Activated CD4-positive, alpha-beta T cell treated with anti-CD3 and anti-CD28 coated beads, Interleukin-2, Interleukin-6, amounts not matched to agents 100 ng/mL and 50 ng/mL, durations not matched to agents 16 hours and 8 hours (primary cell): ENCODE data around the gene KRTAP22-2.

Experiments used
- DNase-seq: peaks from one replicate; pipeline ENCODE4 v3.0.0-alpha.2; 2020

Gene KRTAP22-2

DNA sequence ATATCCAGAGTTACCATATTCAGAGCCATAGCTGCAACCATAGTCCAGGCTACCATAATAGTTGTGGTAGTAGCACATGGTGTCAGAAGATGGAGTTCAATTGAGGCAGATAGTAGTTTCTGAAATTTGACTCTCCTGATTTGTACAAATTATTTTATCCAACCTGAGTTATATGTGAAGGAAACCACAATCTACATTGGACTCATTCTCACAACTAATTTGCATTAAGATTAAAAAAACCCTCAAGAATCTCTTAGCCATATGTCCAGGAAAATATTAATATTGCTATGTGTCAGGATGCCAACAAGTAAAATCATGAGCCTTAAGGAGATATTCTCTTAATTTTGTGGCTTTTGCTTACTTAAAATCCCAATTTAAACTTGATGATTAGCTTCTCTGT lies at the start of gene KRTAP22-2:
Gene KRTAP22-2 (minus strand): TSS at position 101 of the 400 bp plus-strand sequence.
- no peak for DNase-seq

GRCh38 chr21:30638686-30639085 lies 48.5 kb upstream of the KRTAP22-2 start:
- no peak for DNase-seq

DNA sequence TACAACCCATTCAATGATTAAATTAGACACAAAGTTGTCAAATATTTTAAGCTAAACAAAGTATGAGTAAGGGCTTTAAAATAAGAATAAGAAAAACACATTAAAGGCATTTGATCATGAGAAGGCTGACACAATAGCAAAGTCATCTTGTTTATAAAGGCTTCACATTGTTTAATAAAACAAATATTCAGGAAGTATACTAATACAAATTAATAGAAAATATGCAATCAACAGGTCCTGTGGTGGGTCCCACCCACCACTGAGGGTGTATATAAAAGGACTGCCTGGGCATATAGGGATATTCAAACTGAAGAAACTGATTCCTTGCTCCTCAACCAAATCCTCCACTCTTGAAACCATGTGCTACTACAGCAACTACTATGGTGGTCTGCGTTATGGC lies 44.7 kb upstream of the KRTAP22-2 start, which contains the start of gene KRTAP20-2:
Gene KRTAP20-2 (plus strand): TSS at position 301 of the 400 bp plus-strand sequence. CDS start 58 bp downstream, at position 359.
- DNase-seq = no peak

GRCh38 chr21:30629200-30629599 lies 39.0 kb upstream of the KRTAP22-2 start:
- DNase-seq = no peak

GRCh38 chr21:30628109-30628508 lies 37.9 kb upstream of the KRTAP22-2 start:
- no peak for DNase-seq

DNA sequence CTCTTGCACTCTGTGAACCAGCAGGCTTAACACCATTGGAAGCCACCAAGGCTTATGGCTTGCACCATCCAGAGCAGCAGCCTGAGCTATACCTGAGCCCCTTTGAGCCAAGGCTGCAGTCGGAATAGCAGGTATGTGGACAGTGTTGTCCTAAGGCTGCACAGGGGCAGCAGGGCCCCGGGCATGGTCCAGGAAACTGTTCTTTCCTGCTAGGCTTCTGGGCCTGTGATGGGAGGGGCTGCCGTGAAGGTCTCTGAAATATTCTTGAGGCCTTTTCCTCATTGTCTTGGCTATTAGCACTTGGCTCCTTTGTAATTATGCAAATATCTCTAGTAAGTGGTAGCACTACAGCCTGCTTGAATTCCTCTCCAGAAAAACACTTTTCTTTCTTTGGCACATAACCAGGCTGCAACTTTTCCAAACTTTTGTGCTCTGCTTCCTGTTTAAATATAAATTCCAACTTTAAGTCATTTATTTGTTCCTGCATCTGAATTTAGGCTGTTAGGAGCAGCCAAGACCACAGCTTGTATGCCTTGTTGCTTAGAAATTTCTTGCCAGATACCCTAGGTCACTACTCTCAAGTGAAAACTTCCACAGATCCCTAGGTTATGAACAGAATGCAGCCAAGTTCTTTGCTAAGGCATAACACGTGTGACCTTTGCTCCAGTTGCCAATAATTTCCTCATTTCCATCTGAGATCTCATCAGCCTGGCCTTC lies 35.4 kb upstream of the KRTAP22-2 start:
- no peak for DNase-seq

DNA sequence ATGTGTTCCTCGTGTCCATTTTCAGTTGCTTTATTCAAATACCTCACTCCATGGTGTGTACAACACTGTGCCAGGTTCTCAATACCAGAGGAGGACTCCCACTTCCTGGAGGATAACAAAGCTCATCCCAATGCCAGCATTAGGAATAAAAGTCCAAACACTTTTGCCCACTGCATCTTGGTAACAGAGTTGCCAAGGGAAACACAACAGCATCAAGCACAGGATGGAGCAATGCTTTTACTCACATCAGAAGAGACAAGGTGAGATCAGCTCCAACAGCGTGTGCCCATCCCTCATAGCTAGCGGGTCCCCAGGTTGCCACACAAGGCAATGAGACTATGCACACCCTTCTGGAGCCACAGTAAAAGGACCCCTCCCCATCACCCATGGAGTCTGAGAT lies 33.2 kb upstream of the KRTAP22-2 start:
- no peak for DNase-seq

DNA sequence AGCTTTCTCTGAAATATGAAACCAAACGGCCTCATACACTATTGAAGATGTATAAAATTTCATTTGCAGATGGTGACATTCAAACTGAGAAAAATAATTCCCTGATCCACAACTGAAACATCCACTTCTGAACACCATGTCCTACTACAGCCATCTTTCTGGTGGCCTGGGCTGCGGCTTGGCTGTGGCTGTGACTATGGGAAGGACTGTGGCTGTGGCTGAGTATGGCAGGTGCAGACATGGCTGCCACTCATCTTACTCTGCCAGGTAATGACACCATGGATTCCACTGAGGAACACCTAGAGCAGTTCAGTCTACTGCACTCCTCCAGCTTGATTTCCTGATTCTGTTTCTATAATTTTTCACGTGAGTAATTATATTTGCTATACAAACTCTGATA lies 30.3 kb upstream of the KRTAP22-2 start, which contains the start of gene KRTAP20-4:
Gene KRTAP20-4 (plus strand): TSS at position 106 of the 400 bp plus-strand sequence.
- DNase-seq = no peak

DNA sequence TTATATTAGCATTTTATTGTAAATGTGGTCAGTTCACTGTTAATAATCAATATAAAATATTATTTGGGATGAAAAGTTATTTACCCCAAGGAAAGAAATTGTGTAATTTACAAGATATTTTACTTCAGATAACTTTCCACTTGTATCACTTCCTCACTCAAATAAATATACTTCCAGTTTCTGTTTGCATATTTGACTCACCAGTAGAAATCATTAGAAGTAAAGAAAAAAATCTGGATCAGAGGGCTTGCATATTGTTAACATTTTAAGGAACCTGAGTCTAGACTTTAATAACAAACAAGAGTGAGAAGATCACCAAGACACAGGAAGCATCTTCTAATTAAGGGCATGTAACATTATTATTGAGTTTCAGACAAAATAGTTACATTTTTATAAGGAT lies 29.9 kb upstream of the KRTAP22-2 start:
- DNase-seq = no peak

DNA sequence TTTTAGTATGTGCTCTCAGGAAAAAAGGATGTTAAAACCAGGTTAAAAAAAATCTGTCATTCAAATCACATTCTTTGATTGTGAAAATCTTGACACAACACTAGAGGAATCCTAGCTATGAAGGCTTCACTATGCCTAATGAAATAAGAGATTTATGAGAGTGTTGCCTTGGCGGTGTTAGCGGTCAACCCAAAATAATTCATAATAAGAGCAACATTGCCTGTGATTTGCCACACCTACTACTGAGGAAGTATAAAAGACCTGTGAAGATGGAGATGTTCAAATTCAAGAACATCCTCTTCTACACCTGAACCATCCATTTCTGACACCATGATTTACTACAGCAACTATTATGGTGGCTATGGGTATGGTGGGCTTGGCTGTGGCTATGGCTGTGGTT lies 25.9 kb upstream of the KRTAP22-2 start, which contains the start of gene KRTAP20-1:
Gene KRTAP20-1 (plus strand): TSS at position 301 of the 400 bp plus-strand sequence. CDS start 30 bp downstream, at position 331.
- DNase-seq = no peak

GRCh38 chr21:30615199-30615598 lies 25.0 kb upstream of the KRTAP22-2 start:
- no peak for DNase-seq

- DNase-seq = no peak
These were observed 23.6 kb upstream of the KRTAP22-2 start, which contains the start of gene KRTAP6-1 for GRCh38 chr21:30613836-30614235. TSS of gene KRTAP6-1 (minus strand) at chr21:30613930. CDS start at chr21:30613904, 26 bp downstream.

DNA sequence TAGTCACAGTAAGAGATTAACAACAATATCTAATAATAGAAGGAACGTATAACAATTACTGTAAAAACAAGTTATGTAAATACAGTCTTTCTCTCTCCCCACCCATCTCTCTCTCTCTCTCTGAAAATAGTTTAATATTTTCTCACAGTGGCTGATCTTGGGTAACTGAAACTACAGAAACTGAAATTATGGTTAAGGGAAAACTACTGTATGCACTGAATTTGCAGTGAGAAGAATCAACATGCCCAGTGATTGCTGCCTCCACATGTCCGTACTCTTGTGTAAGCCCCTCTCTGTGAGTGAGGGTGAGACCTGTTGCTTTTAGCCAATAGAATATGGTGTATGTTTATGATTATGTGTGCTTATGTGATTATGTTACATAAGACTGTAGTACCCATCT lies 21.9 kb upstream of the KRTAP22-2 start:
- no peak for DNase-seq

DNA sequence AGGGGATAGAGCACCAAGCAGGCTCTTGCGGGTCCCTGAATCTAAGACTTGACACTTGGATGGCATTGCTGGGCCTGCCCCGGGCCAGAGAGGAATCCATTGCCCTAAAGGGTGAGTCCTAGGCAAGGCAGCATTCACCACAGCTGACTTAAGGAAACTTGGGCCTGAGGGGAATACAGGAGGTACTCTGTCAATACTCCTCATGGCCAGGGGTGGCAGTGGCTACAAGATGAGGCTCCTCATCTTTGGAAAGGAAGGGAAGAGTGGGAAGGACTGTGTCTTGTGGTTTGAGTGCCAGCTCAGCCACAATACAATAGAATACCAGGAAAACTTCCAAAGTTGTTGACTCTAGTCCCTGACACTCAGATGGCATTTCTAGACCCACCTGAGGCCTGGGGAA lies 15.8 kb upstream of the KRTAP22-2 start:
- DNase-seq = no peak

DNA sequence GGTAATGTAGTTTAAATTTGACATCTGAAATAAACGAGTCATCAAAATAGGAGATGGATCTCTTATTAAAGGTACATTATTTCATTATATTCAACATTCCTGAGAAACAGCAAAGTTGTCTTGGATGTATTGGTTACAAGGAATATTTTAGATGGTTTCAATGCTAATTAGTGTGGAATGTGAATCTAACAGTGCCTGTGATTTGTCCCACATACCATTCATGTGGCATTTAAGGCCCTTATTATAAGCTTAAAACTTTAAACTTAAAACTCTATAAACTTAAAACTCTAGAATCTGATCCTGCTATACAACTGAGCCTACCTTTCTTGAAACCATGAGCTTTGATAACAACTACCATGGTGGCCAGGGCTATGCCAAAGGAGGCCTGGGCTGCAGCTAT lies 10.6 kb upstream of the KRTAP22-2 start, which contains the start of gene KRTAP22-1:
Gene KRTAP22-1 (plus strand): TSS at position 301 of the 400 bp plus-strand sequence.
- DNase-seq = no peak

DNA sequence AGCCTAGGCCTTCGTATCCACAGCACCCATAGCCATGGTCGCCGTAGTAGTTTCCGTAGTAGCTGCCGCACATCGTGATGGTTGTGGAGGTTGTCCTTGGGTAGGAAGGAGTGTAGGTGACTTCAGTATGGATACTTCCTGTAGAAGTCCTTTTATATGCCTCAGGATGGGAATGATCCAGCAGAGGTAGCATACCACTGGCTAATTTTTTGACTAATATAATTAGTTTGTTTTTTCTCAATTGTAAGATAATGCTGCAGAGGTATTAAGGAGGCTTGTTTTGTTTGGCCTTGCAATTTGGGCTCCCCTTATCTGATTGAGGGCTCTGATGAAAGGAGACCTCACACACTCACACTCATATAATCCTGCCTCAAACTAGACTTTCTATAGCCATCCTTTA lies 8.6 kb upstream of the KRTAP22-2 start, which contains the start of gene KRTAP6-2:
Gene KRTAP6-2 (minus strand): TSS at position 101 of the 400 bp plus-strand sequence. CDS start 28 bp downstream, at position 73.
- no peak for DNase-seq

GRCh38 chr21:30592140-30592539 lies 1.9 kb upstream of the KRTAP22-2 start, which contains the start of gene KRTAP6-3:
TSS of gene KRTAP6-3 (plus strand) at chr21:30592440. CDS start at chr21:30592446, 6 bp downstream.
- no peak for DNase-seq

- no peak for DNase-seq
These were observed 7.3 kb downstream of the KRTAP22-2 start for GRCh38 chr21:30582870-30583269.

DNA sequence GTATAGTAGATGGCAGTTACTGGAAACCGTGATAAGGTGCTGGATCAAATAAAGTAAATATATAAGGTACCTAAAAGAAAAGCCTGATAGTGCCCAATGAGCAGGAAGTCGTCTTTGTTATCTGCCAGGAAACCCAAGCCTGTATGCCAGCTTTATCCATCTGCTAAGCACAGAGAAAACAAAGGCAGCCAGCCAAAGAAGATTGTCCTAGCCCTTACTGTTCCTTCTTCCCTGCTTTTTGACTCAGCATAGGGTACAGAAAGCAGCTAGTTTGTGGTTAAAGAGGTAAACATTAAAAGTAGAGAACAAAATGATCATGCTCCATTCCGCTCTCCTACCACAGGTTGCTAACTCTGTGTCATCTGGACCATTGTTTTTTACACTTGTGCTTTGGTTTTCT lies 10.1 kb downstream of the KRTAP22-2 start:
- no peak for DNase-seq

DNA sequence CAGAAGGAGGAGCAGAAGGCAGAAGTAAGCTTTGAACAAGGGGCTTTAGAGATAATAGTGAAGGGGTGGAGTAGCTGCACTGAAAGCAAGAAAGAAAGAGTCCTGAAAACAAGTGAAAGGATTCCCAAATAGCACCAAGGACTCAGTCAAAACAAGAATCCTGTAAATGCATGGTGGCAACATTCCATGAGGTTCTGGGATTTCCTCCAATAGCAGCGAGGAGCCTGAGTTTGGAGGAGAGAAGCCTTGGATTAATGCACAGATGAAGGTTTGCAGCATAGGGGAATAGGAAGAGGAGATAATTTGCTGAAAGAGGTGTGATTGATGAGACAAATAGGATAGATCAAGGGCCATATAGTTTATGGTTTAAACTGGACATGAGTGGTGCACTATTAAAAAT lies 10.9 kb downstream of the KRTAP22-2 start:
- no peak for DNase-seq

DNA sequence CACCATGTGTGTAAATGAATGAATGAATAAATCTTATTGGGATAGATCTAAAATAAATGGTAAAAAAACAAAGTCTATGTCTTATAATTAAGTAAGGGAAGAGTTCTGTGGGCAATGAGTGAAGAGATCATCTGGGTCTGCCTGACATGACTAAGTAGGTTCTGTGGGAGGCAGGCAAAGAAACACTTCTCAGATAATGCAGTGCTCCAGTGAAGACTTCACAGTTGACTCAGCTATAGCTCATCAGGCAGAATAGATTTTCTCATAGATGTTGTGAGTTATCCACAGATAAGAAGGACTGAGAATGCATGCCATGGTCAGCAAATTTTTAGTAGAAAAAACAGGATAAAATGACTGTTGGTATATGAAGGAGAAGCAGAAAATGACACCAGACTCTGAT lies 12.4 kb downstream of the KRTAP22-2 start:
- DNase-seq = no peak

DNA sequence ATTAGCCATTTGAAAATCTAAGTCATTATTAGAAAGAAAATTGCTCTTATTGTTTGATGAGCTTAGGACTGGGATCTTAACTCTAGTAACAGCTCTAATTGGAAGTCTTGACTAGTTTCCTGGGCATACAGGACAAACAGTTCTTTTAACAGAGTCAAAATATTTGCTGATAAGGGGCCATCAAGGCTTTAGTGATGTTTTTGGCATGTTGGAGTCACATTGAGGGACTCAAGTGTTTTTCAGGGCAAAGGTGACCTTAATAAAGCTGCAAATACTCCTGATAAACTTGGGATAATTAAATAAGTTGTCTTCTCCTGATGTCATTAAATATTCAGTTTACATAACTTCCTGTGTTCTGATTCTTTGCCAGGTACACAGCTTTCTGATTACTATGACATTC lies 22.6 kb downstream of the KRTAP22-2 start:
- no peak for DNase-seq

- DNase-seq = no peak
These were observed 26.6 kb downstream of the KRTAP22-2 start for GRCh38 chr21:30563630-30564029.

- no peak for DNase-seq
These were observed 27.1 kb downstream of the KRTAP22-2 start for GRCh38 chr21:30563072-30563471.
